Loucy (cell line): ENCODE results near the gene FOXRED2.

Experiments used
- H2AFZ ChIP-seq: fragments of 200-600 bp; sonication (generic); 2 replicates; pipeline ENCODE4 v1.6.0; 2016; ENCODE audit warnings: antibody characterized with exemption, mild to moderate bottlenecking, low read length, moderate library complexity
- H3F3A ChIP-seq: fragments of 200-600 bp; 2 replicates; pipeline ENCODE4 v1.6.0; 2016; ENCODE audit warnings: antibody characterized with exemption, low read depth, mild to moderate bottlenecking
- H3K27me3 ChIP-seq: fragments of 200-600 bp; sonication (generic); 2 replicates; pipeline ENCODE4 v1.6.1; 2014; ENCODE audit warnings: low read length, mild to moderate bottlenecking; ENCODE audit not compliant: insufficient read depth, poor library complexity, severe bottlenecking
- H3K36me3 ChIP-seq: fragments of 200-600 bp; sonication (generic); 2 replicates; pipeline ENCODE4 v1.6.1; 2016; ENCODE audit warnings: low read length; ENCODE audit not compliant: insufficient read depth
- H3K4me1 ChIP-seq: fragments of 200-600 bp; sonication (generic); 2 replicates; pipeline ENCODE4 v1.5.1; 2014; ENCODE audit warnings: low read length, mild to moderate bottlenecking; ENCODE audit not compliant: insufficient read depth, poor library complexity, severe bottlenecking
- H3K4me2 ChIP-seq: fragments of 200-600 bp; sonication (generic); 2 replicates; pipeline ENCODE4 v1.6.0; 2014; ENCODE audit warnings: antibody characterized with exemption, low read length, low read depth, mild to moderate bottlenecking; ENCODE audit not compliant: poor library complexity, severe bottlenecking
- H3K4me3 ChIP-seq: fragments of 200-600 bp; sonication (generic); 2 replicates; pipeline ENCODE4 v1.5.1; 2014; ENCODE audit warnings: low read length, mild to moderate bottlenecking, mixed read lengths; ENCODE audit not compliant: poor library complexity, severe bottlenecking
- H3K79me2 ChIP-seq: fragments of 200-600 bp; sonication (generic); 2 replicates; pipeline ENCODE4 v1.6.1; 2014; ENCODE audit warnings: low read length; ENCODE audit not compliant: insufficient read depth
- H3K9ac ChIP-seq: fragments of 200-600 bp; sonication (generic); 2 replicates; pipeline ENCODE4 v1.6.0; 2014; ENCODE audit warnings: mild to moderate bottlenecking, low read depth, low read length, moderate library complexity; ENCODE audit not compliant: poor library complexity, severe bottlenecking
- H3K9me2 ChIP-seq: fragments of 200-600 bp; sonication (generic); replicated peaks from 2 replicates; pipeline ENCODE4 v1.6.1; 2016; ENCODE audit warnings: low read depth, low read length, mixed read lengths
- H3K9me3 ChIP-seq: fragments of 200-600 bp; sonication (generic); 2 replicates; pipeline ENCODE4 v1.6.1; 2014; ENCODE audit warnings: mild to moderate bottlenecking, antibody characterized with exemption, low read length, low read depth; ENCODE audit not compliant: insufficient read depth
- H4K20me1 ChIP-seq: fragments of 200-600 bp; sonication (generic); 2 replicates; pipeline ENCODE4 v1.6.0; 2014; ENCODE audit warnings: antibody characterized with exemption, low read length, mild to moderate bottlenecking; ENCODE audit not compliant: insufficient read depth, poor library complexity, severe bottlenecking
- EZH2phosphoT487 ChIP-seq: fragments of 200-600 bp; IDR thresholded peaks from 2 replicates; pipeline ENCODE4 v1.6.1; 2018; ENCODE audit warnings: antibody characterized with exemption, mild to moderate bottlenecking, moderate library complexity, borderline replicate concordance
- TF ChIP-seq, protein P1 (sequence below): fragments of 200-600 bp; sonication (generic); conservative IDR thresholded peaks from 2 replicates; pipeline ENCODE4 v1.5.1; 2014; ENCODE audit warnings: mild to moderate bottlenecking, antibody characterized with exemption, low read length

FOXRED2 gene

GRCh38 chr22:36493690-36494110, 13.1 kb downstream of the FOXRED2 start:
- Histone ChIP-seq H3K36me3 (peaks cover 25% of the 10 kb centered on the region; the same call in 1 of the 2 replicates), H2AFZ (no peak overlapping the region), H3K79me2 (no peaks in the 10 kb centered on the region), H3K9me3 (no peaks in the 10 kb centered on the region), H3K4me2 (no peak overlapping the region), H3K9me2 (no peaks in the 10 kb centered on the region), H3K4me3 (no peak overlapping the region), H3F3A (no peaks in the 10 kb centered on the region), H3K9ac (no peak overlapping the region), H3K27me3 (no peaks in the 10 kb centered on the region), H4K20me1 (no peaks in the 10 kb centered on the region), H3K4me1 (no peaks in the 10 kb centered on the region)
- TF ChIP-seq, protein P1, sequence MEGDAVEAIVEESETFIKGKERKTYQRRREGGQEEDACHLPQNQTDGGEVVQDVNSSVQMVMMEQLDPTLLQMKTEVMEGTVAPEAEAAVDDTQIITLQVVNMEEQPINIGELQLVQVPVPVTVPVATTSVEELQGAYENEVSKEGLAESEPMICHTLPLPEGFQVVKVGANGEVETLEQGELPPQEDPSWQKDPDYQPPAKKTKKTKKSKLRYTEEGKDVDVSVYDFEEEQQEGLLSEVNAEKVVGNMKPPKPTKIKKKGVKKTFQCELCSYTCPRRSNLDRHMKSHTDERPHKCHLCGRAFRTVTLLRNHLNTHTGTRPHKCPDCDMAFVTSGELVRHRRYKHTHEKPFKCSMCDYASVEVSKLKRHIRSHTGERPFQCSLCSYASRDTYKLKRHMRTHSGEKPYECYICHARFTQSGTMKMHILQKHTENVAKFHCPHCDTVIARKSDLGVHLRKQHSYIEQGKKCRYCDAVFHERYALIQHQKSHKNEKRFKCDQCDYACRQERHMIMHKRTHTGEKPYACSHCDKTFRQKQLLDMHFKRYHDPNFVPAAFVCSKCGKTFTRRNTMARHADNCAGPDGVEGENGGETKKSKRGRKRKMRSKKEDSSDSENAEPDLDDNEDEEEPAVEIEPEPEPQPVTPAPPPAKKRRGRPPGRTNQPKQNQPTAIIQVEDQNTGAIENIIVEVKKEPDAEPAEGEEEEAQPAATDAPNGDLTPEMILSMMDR: no peak
- no peak for TF ChIP-seq EZH2phosphoT487

GRCh38 chr22:36492109-36492508, 14.7 kb downstream of the FOXRED2 start:
- TF ChIP-seq, protein P1: no peak
- no peak for TF ChIP-seq EZH2phosphoT487
- H3K4me3 ChIP-seq: no peak overlapping the region
- H3K79me2 ChIP-seq: no peaks in the 10 kb centered on the region
- H3K4me1 ChIP-seq: no peaks in the 10 kb centered on the region
- H3K9me2 ChIP-seq: no peaks in the 10 kb centered on the region
- no peaks in the 10 kb centered on the region for H3K27me3 ChIP-seq
- no peak overlapping the region for H3K4me2 ChIP-seq
- H3K9me3 ChIP-seq: no peaks in the 10 kb centered on the region
- H3K9ac ChIP-seq: no peak overlapping the region
- no peaks in the 10 kb centered on the region for H3F3A ChIP-seq
- H3K36me3 ChIP-seq: peaks cover 15% of the 10 kb centered on the region; the same call in 1 of the 2 replicates
- H4K20me1 ChIP-seq: no peaks in the 10 kb centered on the region
- no peak overlapping the region for H2AFZ ChIP-seq

DNA sequence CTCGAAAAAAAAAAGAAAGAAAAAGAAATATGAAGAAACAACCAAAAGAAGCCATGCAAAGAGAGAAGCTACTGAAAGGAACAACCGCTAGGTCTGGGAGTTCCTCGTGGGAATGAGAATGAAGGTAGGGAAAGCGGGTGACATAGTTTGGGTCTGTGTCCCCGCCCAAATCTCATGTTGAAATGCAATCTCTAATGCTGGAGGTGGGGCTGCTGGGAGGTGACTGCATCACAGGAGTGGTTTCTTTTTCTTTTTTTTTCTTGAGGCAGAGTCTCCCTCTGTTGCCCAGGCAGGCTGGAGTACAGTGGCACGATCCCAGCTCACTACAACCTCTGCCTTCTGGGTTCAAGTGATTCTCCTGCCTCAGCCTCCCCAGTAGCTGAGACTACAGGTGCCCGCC, 15.7 kb downstream of the FOXRED2 start:
- Histone ChIP-seq H3K4me2 (no peak overlapping the region), H4K20me1 (no peaks in the 10 kb centered on the region), H3K9me3 (no peaks in the 10 kb centered on the region), H3K9me2 (no peaks in the 10 kb centered on the region), H3K4me3 (no peak overlapping the region), H3K36me3 (peaks cover 15% of the 10 kb centered on the region; the same call in 1 of the 2 replicates), H3K79me2 (no peaks in the 10 kb centered on the region), H3K4me1 (no peaks in the 10 kb centered on the region), H2AFZ (no peak overlapping the region), H3K27me3 (no peaks in the 10 kb centered on the region), H3K9ac (no peak overlapping the region), H3F3A (no peaks in the 10 kb centered on the region)
- no peak for TF ChIP-seq EZH2phosphoT487
- TF ChIP-seq, protein P1: no peak
